ENCODE results near the gene AOPEP. TPM values are rescaled to one million over a fixed set of nuclear protein-coding genes. Genes with fewer than 3 reads are reported as not detected.

The AOPEP gene
- total RNA-seq, 4 donors from 2014 or later = 18.8 to 81.0 (median 32.1) TPM

DNA sequence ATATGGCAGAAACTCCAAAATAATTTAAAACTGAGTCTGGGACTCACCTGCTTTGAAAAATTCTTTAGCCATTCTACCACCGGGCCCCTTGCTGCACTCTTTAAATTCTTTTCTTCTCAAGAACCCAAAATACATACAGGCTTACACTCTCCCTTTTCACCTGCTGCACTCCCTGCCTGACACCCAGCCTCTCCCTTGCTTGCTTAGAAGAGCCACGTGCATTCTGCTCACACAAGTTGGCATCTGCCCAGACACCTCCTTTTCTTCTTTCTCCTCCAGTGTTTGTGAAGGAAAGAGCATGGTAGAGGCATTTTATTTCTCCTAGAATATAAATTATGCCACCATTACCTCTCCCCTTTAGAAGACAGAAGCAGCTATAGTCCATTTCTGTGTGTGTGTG, 39.0 kb upstream of the AOPEP start:
- TF ChIP-seq, protein P1, sequence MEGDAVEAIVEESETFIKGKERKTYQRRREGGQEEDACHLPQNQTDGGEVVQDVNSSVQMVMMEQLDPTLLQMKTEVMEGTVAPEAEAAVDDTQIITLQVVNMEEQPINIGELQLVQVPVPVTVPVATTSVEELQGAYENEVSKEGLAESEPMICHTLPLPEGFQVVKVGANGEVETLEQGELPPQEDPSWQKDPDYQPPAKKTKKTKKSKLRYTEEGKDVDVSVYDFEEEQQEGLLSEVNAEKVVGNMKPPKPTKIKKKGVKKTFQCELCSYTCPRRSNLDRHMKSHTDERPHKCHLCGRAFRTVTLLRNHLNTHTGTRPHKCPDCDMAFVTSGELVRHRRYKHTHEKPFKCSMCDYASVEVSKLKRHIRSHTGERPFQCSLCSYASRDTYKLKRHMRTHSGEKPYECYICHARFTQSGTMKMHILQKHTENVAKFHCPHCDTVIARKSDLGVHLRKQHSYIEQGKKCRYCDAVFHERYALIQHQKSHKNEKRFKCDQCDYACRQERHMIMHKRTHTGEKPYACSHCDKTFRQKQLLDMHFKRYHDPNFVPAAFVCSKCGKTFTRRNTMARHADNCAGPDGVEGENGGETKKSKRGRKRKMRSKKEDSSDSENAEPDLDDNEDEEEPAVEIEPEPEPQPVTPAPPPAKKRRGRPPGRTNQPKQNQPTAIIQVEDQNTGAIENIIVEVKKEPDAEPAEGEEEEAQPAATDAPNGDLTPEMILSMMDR (IDR thresholded peaks at IDR 0.05; ENCODE audit: low read depth) = no peak

GRCh38 chr9:94690344-94690743, 36.2 kb upstream of the AOPEP start:
- TF ChIP-seq, protein P1 (IDR thresholded peaks at IDR 0.05; ENCODE audit: low read depth) = no peak

DNA sequence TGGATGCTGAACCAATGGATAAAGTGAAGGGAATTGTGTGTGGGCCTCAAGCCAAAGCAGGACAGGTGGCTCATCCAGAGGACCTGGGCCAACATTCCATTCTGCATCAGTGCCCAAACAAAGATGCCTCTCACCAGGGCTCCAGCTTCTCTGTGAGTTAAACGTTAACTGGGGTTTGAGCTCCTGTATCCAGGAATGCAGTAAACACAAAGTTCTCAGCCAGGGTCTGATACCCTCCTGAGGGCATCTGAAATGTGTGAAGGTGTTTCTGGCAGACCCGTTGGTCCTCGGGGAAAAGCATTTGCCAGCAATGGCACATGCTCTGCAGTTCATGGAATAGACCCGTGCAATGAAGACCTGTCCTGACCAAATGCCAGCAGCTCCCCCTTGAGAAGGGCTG, 33.9 kb upstream of the AOPEP start:
- TF ChIP-seq, protein P1 (IDR thresholded peaks at IDR 0.05; ENCODE audit: low read depth) = no peak

DNA sequence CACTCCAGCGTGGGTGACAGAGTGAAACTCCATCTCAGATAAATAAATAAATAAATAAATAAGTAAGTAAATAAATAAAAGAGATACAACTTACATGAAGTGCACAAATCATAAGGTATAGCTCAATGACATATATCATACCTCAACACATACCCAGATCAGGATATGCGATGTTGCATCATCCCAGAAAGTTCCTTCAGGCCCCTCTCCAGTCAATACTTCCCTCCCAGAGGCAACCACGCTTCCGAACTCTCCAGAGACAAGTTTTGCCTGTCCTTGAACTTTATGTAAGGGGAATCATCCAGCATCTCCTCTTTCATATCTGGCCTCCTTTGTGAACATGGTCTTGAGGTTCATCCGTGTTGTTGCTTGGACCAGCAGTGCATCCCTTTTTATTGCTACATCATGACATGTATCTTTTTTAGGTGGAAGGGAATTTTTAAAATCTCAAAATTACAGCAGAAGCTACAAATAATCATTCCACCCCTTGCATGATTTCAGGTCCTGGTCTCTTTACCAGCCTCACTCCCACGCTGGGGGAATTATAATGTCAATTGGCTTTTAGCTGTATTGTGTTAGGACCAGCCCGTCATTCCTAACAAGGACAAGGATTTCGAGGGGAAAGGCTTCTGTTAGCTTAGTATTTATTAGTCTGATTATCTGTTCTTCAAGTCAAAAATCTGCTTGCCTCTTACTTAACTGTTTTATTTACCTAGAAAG, 32.9 kb upstream of the AOPEP start:
- TF ChIP-seq, protein P1 (IDR thresholded peaks at IDR 0.05; ENCODE audit: low read depth) = no peak

- TF ChIP-seq, protein P1 (IDR thresholded peaks at IDR 0.05; ENCODE audit: low read depth) = no peak
These were observed 30.0 kb upstream of the AOPEP start for GRCh38 chr9:94696545-94696944.

- TF ChIP-seq, protein P1 (IDR thresholded peaks at IDR 0.05; ENCODE audit: low read depth) = no peak
These were observed 28.4 kb upstream of the AOPEP start for GRCh38 chr9:94697972-94698581.

- TF ChIP-seq, protein P1 (IDR thresholded peaks at IDR 0.05; ENCODE audit: low read depth) = no peak
These were observed 26.7 kb upstream of the AOPEP start for GRCh38 chr9:94699715-94700373.
